ENCODE data around the gene HBA1.
"Not testable (repeated sequence)": the region's sequence is repeated elsewhere in the genome, so short reads cannot be mapped to it uniquely, and the experiment has no call there.

Gene HBA1

GRCh38 chr16:191831-192230, 15.4 kb downstream of the HBA1 start:
- peak in 1 of 10 donors; percentile 6 for DNase-seq

DNA sequence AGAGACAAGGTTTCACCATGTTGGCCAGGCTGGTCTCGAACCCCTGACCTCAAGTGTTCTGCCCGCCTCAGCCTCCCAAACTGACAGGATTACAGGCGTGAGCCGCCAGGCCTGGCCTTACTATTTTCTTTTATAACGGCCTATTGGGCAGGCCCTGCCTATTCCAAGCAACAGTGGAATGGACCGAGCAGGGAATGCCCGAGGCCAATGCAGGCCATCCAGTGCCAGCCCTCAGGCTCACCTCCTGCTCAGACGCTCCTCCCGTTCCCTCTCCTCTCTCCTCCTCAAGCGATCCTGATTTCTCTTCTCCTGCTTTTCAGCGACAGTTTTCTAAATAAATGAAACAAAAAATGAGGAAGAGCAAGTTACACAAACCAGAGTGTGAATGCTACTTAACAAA, 16.2 kb downstream of the HBA1 start:
- no peak for DNase-seq
- intact Hi-C loops (cut with DNase I), result no loop called here

More at GRCh38 chr16:191831-192230, 15.4 kb downstream of the HBA1 start:
- intact Hi-C loops (cut with DNase I), result no loop called here

DNA sequence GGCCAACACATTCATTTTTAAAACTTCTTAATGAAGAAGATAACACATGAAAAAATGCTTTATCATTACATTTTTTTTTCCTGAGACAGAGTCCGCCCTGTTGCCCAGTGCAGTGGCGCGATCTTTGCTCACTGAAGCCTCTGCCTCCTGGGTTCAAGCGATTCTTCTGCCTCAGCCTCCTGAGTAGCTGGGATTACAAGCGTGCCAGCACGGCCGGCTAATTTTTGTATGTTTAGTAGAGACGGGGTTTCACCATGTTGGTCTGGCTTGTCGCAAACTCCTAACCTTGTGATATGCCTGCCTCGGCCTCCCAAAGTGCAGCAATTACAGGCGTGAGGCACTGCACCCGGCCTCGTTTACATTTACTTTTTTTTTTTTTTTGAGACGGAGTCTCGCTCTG, 17.0 kb downstream of the HBA1 start:
- intact Hi-C loops (cut with DNase I), result no loop called here
- no peak for DNase-seq

- intact Hi-C loops (cut with DNase I), result no loop called here
- peak in 1 of 10 donors; percentile 40 for DNase-seq
These were observed 18.0 kb downstream of the HBA1 start for GRCh38 chr16:194516-194915.

DNA sequence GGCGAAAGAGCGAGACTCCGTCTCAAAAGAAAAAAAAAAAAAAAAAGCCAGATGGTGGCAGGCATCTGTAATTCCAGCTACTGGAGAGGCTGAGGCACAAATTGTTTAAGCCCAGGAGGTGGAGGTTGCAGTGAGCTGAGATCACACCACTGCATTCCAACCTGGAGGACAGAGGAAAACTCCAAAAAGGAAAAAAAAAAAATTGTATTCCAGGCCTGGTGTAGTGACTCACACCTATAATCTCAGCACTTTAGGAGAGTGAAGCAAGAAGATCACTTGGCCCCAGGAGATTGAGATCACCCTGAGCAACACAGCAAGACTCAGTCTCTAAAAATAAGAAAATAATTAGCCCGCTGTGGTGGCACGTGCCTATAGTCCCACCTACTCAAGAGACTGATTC, 23.9 kb downstream of the HBA1 start:
- intact Hi-C loops (cut with DNase I), result no loop called here
- peak in 1 of 10 donors; percentile 5 for DNase-seq

- intact Hi-C loops (cut with DNase I), result no loop called here
These were observed 26.8 kb downstream of the HBA1 start for GRCh38 chr16:203246-203645.

DNA sequence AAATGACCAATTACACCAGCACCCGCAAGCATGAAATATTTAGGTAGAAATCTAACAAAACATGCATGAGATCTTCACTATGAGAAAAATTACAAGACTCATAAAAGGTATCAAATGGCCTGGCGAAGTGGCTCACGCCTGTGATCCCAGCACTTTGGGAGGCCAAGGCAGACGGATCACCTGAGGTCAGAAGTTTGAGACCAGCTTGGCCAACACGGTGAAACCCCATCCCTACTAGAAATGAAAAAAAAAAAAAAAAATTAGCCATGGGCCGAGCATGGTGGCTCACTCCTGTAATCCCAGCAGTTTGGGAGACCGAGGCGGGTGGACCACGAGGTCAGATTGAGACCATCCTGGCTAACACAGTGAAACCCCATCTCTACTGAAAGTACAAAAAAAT, 27.6 kb downstream of the HBA1 start:
- peak in 3 of 10 donors; percentile 32 to 61 (median 58) for DNase-seq
- intact Hi-C loops (cut with DNase I), result not testable (repeated sequence)

More at GRCh38 chr16:203246-203645, 26.8 kb downstream of the HBA1 start:
- DNase-seq, result peak in 1 of 10 donors; percentile 23

- intact Hi-C loops (cut with DNase I), result not testable (repeated sequence)
- DNase-seq, result peak in 1 of 10 donors; percentile 7
These were observed 32.9 kb downstream of the HBA1 start for GRCh38 chr16:209359-209758.

DNA sequence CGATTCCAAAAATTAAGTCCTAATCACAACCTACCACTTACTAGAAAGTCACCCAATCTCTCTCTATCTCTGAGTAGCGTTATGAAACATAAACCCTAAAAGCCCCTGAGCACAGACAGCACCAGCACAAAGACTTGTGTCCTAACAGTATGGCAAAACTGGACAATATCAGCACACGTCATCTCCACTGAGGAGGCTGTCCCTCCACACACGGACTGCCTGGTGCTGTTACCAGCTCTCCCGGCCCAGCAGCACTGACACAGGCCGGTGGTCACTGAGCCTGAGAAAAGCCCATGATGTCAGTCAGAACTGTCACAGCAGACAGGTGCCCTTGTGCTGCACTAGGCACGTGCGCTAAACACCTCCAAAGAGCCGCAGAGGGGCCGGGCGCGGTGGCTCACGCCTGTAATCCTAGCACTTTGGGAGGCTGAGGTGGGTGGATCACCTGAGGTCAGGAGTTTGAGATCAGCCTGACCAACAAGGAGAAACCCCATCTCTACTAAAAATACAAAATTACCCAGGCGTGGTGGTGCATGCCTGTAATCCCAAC, 35.2 kb downstream of the HBA1 start:
- DNase-seq, result peak in 2 of 10 donors; percentile 43 to 54

DNA sequence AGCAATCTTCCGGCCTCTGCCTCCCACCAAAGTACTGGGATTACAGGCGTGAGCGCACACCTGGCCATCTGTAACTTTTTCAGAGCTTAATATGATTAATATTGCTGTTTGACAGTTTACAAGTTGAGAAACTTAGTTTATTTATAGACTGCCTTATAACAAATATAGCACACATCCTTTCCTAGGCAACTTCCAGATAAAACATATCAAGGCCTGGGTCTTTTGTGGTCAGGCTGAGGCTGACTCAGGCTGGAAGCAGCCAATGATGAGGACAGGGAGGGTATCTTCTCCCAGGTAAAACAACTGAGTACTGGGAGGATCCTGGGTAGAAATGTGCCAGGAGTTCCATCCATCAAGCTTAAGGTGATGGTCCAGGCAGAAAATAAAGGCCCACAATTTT, 36.5 kb downstream of the HBA1 start:
- no peak for DNase-seq
- intact Hi-C loops (cut with DNase I), result no loop called here

More for the DNA sequence above, 35.2 kb downstream of the HBA1 start:
- intact Hi-C loops (cut with DNase I), result not testable (repeated sequence)

GRCh38 chr16:220021-220420, 43.5 kb downstream of the HBA1 start:
- intact Hi-C loops (cut with DNase I), result no loop called here
- DNase-seq, result no peak
